ENCODE measurements around the gene CTRB1.

The CTRB1 gene

DNA sequence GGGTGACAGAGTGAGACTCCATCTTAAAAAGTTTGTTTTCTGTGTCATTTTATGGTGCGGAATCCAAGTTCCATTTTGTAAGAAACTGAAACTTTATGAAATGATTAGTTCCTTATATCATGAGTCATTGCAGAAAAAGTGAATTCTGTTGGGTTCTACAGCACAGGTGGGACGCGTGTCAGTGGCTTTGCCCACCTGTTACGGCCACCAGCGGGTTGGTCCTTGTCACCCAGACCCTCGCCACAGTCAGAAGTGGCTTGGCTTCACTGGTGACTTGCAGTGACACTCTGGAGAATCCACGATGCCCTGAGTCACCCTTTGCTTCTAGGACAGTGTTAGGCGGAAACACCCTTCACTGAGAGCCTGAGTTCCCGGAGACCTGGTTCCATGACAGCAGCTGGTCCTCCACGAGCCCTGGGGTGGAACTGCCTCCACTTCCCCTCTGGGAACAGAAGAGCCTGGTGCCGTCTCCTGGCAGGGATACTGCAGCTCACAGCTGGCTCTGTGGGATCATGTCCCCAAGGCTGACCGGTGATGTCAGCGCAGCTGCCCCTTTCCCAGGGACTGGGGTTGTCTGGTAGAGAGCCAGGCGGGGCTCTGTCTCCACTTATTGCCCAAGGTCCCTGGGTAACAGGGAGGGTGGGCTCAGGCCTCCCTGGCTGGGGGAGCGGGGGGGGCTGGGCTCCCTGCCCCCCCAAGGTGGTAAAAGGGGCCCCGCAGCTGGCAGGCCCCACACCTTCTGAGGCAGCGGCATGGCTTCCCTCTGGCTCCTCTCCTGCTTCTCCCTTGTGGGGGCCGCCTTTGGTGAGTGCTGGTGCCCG is at the start of gene CTRB1:
Gene CTRB1 (plus strand): TSS at position 733 of the 821 bp plus-strand sequence. CDS start 20 bp downstream, at position 753.
- TF ChIP-seq, protein P1, sequence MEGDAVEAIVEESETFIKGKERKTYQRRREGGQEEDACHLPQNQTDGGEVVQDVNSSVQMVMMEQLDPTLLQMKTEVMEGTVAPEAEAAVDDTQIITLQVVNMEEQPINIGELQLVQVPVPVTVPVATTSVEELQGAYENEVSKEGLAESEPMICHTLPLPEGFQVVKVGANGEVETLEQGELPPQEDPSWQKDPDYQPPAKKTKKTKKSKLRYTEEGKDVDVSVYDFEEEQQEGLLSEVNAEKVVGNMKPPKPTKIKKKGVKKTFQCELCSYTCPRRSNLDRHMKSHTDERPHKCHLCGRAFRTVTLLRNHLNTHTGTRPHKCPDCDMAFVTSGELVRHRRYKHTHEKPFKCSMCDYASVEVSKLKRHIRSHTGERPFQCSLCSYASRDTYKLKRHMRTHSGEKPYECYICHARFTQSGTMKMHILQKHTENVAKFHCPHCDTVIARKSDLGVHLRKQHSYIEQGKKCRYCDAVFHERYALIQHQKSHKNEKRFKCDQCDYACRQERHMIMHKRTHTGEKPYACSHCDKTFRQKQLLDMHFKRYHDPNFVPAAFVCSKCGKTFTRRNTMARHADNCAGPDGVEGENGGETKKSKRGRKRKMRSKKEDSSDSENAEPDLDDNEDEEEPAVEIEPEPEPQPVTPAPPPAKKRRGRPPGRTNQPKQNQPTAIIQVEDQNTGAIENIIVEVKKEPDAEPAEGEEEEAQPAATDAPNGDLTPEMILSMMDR (conservative IDR thresholded peaks at IDR 0.05): no peak
- no peak for TF ChIP-seq ZFX (IDR thresholded peaks at IDR 0.05)
- H3K27ac ChIP-seq: no peak within 1 kb of the TSS

DNA sequence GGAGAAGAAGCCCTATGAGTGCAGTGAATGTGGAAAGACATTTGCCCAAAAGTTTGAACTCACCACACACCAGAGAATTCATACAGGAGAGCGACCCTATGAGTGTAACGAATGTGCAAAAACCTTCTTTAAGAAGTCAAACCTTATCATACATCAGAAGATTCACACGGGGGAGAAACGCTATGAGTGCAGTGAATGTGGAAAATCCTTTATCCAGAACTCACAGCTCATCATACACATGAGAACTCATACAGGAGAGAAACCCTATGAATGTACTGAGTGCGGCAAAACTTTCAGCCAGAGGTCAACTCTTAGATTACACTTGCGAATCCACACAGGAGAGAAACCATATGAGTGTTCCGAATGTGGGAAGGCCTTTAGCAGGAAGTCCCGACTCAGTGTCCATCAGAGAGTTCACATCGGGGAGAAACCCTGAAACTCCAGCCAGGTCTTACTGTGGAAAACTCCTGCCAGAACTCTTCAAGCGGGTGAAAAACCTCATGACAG is 48.8 kb upstream of the CTRB1 start:
- H3K27ac ChIP-seq: no peak overlapping the region
- TF ChIP-seq, protein P1 (conservative IDR thresholded peaks at IDR 0.05): no peak
- no peak for TF ChIP-seq ZFX (IDR thresholded peaks at IDR 0.05)

DNA sequence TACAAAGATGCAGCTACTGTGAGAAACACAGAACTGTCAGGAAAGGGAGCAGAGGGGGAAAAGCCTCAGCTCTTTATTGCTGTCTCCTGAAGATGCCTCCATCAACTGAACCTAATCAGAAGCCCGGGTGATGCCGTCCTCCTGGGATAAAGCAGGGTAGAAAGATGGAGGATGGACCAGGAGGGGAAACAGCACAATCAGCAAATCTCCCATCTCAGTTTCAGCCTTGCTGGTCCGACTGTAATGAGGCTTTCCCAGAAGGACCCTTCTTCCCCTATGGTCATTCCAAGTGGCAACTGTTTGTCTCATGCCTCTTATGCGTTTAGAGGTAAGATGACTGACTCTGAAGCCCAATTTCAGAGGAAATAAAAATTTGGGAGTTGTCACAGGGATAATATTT is 46.2 kb upstream of the CTRB1 start:
- no peak for TF ChIP-seq ZFX (IDR thresholded peaks at IDR 0.05)
- TF ChIP-seq, protein P1 (conservative IDR thresholded peaks at IDR 0.05): no peak
- no peak overlapping the region for H3K27ac ChIP-seq

DNA sequence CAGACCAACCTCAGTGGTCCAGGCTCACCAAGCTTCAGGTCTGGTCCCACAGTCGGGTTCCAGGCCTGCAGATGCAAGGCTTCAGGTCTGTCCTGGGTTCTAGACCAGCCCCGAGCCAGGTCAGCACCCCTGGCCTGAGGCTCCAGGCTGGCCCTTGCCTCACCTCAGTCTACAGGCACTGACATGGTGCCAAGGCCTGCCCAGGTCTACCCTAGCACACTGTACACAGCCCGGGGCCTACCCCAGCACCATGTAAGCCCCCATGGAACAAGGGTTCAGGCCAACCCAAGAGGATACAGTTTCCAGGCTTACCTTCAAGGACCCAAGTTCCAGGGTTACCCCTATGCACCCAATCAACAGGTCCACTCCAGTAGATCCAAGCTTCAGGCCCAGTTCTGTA is 43.7 kb upstream of the CTRB1 start:
- no peak overlapping the region for H3K27ac ChIP-seq
- TF ChIP-seq, protein P1 (conservative IDR thresholded peaks at IDR 0.05): no peak
- TF ChIP-seq ZFX (IDR thresholded peaks at IDR 0.05): no peak

DNA sequence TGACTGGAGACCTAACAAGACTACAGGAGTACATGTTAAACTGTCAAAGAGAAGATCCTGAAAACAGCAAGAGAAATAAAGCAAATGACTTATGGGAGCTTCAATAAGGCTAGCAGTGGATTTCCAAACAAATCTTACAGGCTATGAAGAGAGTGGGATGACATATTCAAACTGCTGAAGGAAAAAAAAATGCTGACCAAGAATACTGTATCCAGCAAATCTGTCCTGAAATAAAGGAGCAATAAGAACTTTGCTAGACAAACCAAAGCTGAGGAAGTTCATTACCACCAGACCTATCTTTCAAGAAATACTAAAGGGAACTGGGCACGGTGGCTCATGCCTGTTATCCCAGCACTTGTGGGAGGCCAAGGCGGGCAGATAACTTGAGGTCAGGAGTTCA is 41.9 kb upstream of the CTRB1 start:
- TF ChIP-seq, protein P1 (conservative IDR thresholded peaks at IDR 0.05): no peak
- no peak for TF ChIP-seq ZFX (IDR thresholded peaks at IDR 0.05)
- H3K27ac ChIP-seq: no peak overlapping the region

DNA sequence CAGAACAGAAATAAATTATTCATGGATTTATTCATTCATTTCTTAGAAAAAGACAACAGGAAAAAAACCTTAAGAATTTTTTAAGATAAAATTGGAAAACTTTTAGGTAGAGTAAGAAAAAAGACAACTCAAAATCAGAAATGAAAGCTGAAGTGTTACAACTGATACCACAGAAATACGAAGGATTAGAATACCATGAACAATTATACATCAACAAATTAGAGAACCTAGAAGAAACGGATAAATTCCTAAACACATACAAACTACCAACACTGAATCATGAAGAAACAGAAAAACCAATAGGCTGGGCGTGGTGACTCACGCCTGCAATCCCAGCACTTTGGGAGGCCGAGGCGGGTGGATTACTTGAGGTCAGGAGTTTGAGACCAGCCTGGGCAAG is 39.6 kb upstream of the CTRB1 start:
- no peak for TF ChIP-seq ZFX (IDR thresholded peaks at IDR 0.05)
- TF ChIP-seq, protein P1 (conservative IDR thresholded peaks at IDR 0.05): no peak
- no peak overlapping the region for H3K27ac ChIP-seq

DNA sequence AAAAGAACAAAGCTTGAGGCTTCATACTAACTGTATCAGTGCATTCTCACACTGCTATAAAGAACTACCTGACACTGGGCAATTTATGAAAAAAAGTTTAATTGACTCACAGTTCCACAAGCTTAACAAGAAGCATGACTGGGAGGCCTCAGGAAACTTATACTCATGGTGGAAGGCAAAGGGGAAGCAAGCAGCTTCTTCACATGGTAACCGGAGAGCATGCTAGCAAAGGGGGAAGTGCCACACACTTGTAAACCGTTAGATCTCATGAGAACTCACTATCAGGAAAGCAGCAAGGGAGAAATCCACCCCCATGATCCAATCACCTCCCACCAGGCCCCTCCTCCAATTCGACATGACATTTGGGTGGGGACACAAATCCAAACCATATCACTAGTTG is 37.2 kb upstream of the CTRB1 start:
- no peak overlapping the region for H3K27ac ChIP-seq
- no peak for TF ChIP-seq ZFX (IDR thresholded peaks at IDR 0.05)
- TF ChIP-seq, protein P1 (conservative IDR thresholded peaks at IDR 0.05): no peak
